Measurements from ENCODE around the gene SEPHS2. TPM values are rescaled to one million over a fixed set of nuclear protein-coding genes. Genes with fewer than 3 reads are reported as not detected.
A peak's percentile ranks its signal among the peaks of the same experiment; 100 is the strongest.

The SEPHS2 gene, protein sequence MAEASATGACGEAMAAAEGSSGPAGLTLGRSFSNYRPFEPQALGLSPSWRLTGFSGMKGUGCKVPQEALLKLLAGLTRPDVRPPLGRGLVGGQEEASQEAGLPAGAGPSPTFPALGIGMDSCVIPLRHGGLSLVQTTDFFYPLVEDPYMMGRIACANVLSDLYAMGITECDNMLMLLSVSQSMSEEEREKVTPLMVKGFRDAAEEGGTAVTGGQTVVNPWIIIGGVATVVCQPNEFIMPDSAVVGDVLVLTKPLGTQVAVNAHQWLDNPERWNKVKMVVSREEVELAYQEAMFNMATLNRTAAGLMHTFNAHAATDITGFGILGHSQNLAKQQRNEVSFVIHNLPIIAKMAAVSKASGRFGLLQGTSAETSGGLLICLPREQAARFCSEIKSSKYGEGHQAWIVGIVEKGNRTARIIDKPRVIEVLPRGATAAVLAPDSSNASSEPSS
- 10 to 100 TPM; 37.8 to 56.0 TPM for total RNA-seq

- H3K27ac Mint-ChIP-seq: peak within 1 kb of the TSS; percentile 93
- POLR2A ChIA-PET: interaction anchor here (0.8 to 1.0 kb wide), 2 partner anchors 28 to 153 kb away, joined by 3 read pairs; no protein-coding TSS in a partner anchor
- intact Hi-C loops (cut with DNase I, micrococcal nuclease): loop anchor here (1.0 kb wide), 2 partner anchors 15 to 27 kb away; partner anchors contain the start of genes DCTPP1 (in 2 of the 2) and ITGAL (in 2 of the 2)
Measured at GRCh38 chr16:30445408-30446202, at the start of gene SEPHS2. Gene SEPHS2 (minus strand): TSS chr16:30445874. CDS start chr16:30445727, 147 bp downstream.

GRCh38 chr16:30494709-30495108 is 49.0 kb upstream of the SEPHS2 start:
- ATAC-seq: no peak
- peak overlapping the region; percentile 4 for H3K27ac Mint-ChIP-seq
- no peak overlapping the region for H3K4me3 Mint-ChIP-seq
- POLR2A ChIA-PET: no interaction called here
- no peaks in the 10 kb centered on the region for H3K27me3 Mint-ChIP-seq
- H3K36me3 Mint-ChIP-seq (ENCODE audit: low read depth): peaks cover 53% of the 10 kb centered on the region
- no peaks in the 10 kb centered on the region for H3K9me3 Mint-ChIP-seq (ENCODE audit: low read depth)
- no peak for DNase-seq
- intact Hi-C loops (cut with DNase I, micrococcal nuclease): loop anchor here in 1 of 2 experiments (5.0 kb wide), 3 partner anchors 38 to 62 kb away; partner anchors contain the start of genes DCTPP1 and ZNF747
- peaks cover 16% of the 10 kb centered on the region for H3K4me1 Mint-ChIP-seq
- CTCF ChIA-PET: interaction anchor here (1.6 to 1.9 kb wide), 2 partner anchors 65 to 121 kb away, joined by 4 to 5 read pairs; partner anchors contain the start of gene DCTPP1

More at GRCh38 chr16:30445408-30446202, at the start of gene SEPHS2:
- H3K36me3 Mint-ChIP-seq (ENCODE audit: low read depth): peaks cover 23% of the 10 kb centered on the region
- peak within 1 kb of the TSS; percentile 86 for H3K4me3 Mint-ChIP-seq
- H3K9me3 Mint-ChIP-seq (ENCODE audit: low read depth): peaks cover 2% of the 10 kb centered on the region
- ATAC-seq: peak; percentile 98
- H3K4me1 Mint-ChIP-seq: peaks cover 35% of the 10 kb centered on the region
- CTCF ChIA-PET: interaction anchor here (0.6 to 3.4 kb wide), 10 partner anchors 12 to 205 kb away, joined by 3 to 21 read pairs (median 4); partner anchors contain the start of genes DCTPP1, PRR14, ZNF689 and ZNF747
- DNase-seq: peak; percentile 98
- H3K27me3 Mint-ChIP-seq: no peaks in the 10 kb centered on the region

- CTCF ChIA-PET: no interaction called here
- DNase-seq (no peak), ATAC-seq (no peak)
- H3K4me1 Mint-ChIP-seq: peaks cover 17% of the 10 kb centered on the region
- POLR2A ChIA-PET: no interaction called here
- H3K4me3 Mint-ChIP-seq: no peak overlapping the region
- no peaks in the 10 kb centered on the region for H3K27me3 Mint-ChIP-seq
- peaks cover 56% of the 10 kb centered on the region for H3K36me3 Mint-ChIP-seq (ENCODE audit: low read depth)
- no peaks in the 10 kb centered on the region for H3K9me3 Mint-ChIP-seq (ENCODE audit: low read depth)
- intact Hi-C loops (cut with DNase I, micrococcal nuclease): loop anchor here in 1 of 2 experiments (5.0 kb wide), 3 partner anchors 38 to 62 kb away; partner anchors contain the start of genes DCTPP1 and ZNF747
- H3K27ac Mint-ChIP-seq: peak overlapping the region; percentile 4
Measured at GRCh38 chr16:30493941-30494488, 48.3 kb upstream of the SEPHS2 start.

- peak overlapping the region; percentile 66 for H3K27ac Mint-ChIP-seq
- intact Hi-C loops (cut with DNase I, micrococcal nuclease): loop anchor here (1.0 to 5.0 kb wide), 4 partner anchors 40 to 60 kb away; partner anchors contain the start of genes DCTPP1 (in 1 of the 2) and ZNF747 (in 1 of the 2)
- ATAC-seq (peak; percentile 65), DNase-seq (peak; percentile 24)
- ChIA-PET POLR2A (interaction anchor here (0.6 kb wide), 1 partner anchor 30 kb away, joined by 3 read pairs; no protein-coding TSS in a partner anchor), CTCF (interaction anchor here (2.1 kb wide), 1 partner anchor 62 kb away, joined by 13 read pairs; the partner anchor contains the start of gene DCTPP1)
- peaks cover 25% of the 10 kb centered on the region for H3K4me1 Mint-ChIP-seq
- no peak overlapping the region for H3K4me3 Mint-ChIP-seq
- H3K9me3 Mint-ChIP-seq (ENCODE audit: low read depth): no peaks in the 10 kb centered on the region
- no peaks in the 10 kb centered on the region for H3K27me3 Mint-ChIP-seq
- H3K36me3 Mint-ChIP-seq (ENCODE audit: low read depth): peaks cover 65% of the 10 kb centered on the region
Measured at GRCh38 chr16:30491744-30492308, 46.2 kb upstream of the SEPHS2 start.

- H3K9me3 Mint-ChIP-seq (ENCODE audit: low read depth): no peaks in the 10 kb centered on the region
- ChIA-PET POLR2A (interaction anchor here (0.6 to 1.3 kb wide), 3 partner anchors 19 to 34 kb away, joined by 3 to 4 read pairs (median 3); partner anchors contain the start of gene ITGAL), CTCF (interaction anchor here (0.7 to 2.1 kb wide), 2 partner anchors 33 to 61 kb away, joined by 3 to 13 read pairs; partner anchors contain the start of gene DCTPP1)
- H3K27me3 Mint-ChIP-seq: no peaks in the 10 kb centered on the region
- H3K36me3 Mint-ChIP-seq (ENCODE audit: low read depth): peaks cover 67% of the 10 kb centered on the region
- intact Hi-C loops (cut with DNase I, micrococcal nuclease): loop anchor here (1.0 to 5.0 kb wide), 4 partner anchors 39 to 59 kb away; partner anchors contain the start of genes DCTPP1 (in 1 of the 2) and ZNF747 (in 1 of the 2)
- peak overlapping the region; percentile 9 for H3K27ac Mint-ChIP-seq
- no peak overlapping the region for H3K4me3 Mint-ChIP-seq
- peaks cover 29% of the 10 kb centered on the region for H3K4me1 Mint-ChIP-seq
- DNase-seq (no peak), ATAC-seq (no peak)
Measured at GRCh38 chr16:30491229-30491628, 45.6 kb upstream of the SEPHS2 start.

- intact Hi-C loops (cut with DNase I, micrococcal nuclease): loop anchor here in 1 of 2 experiments (5.0 kb wide), 3 partner anchors 38 to 58 kb away; partner anchors contain the start of genes DCTPP1 and ZNF747
Measured at GRCh38 chr16:30490210-30490609, 44.5 kb upstream of the SEPHS2 start.

GRCh38 chr16:30488764-30489605 is 43.3 kb upstream of the SEPHS2 start:
- peaks cover 34% of the 10 kb centered on the region for H3K4me1 Mint-ChIP-seq
- H3K9me3 Mint-ChIP-seq (ENCODE audit: low read depth): no peaks in the 10 kb centered on the region
- peak overlapping the region; percentile 55 for H3K27ac Mint-ChIP-seq
- H3K36me3 Mint-ChIP-seq (ENCODE audit: low read depth): peaks cover 67% of the 10 kb centered on the region
- ATAC-seq: no peak
- H3K4me3 Mint-ChIP-seq: no peak overlapping the region
- CTCF ChIA-PET: interaction anchor here (0.7 to 1.6 kb wide), 3 partner anchors 16 to 109 kb away, joined by 3 to 4 read pairs (median 4); partner anchors contain the start of gene ZNF747
- POLR2A ChIA-PET: interaction anchor here (0.6 to 1.5 kb wide), 5 partner anchors 9 to 59 kb away, joined by 3 to 6 read pairs (median 4); partner anchors contain the start of genes DCTPP1 and ITGAL
- DNase-seq: no peak
- intact Hi-C loops (cut with DNase I, micrococcal nuclease): loop anchor here in 1 of 2 experiments (2.0 kb wide), 1 partner anchor 16 kb away; the partner anchor contains the start of gene ITGAL
- no peaks in the 10 kb centered on the region for H3K27me3 Mint-ChIP-seq

More at GRCh38 chr16:30490210-30490609, 44.5 kb upstream of the SEPHS2 start:
- ATAC-seq (no peak), DNase-seq (no peak)
- Mint-ChIP-seq H3K9me3 (ENCODE audit: low read depth) (no peaks in the 10 kb centered on the region), H3K27ac (no peak overlapping the region), H3K4me1 (peaks cover 31% of the 10 kb centered on the region), H3K4me3 (no peak overlapping the region), H3K36me3 (ENCODE audit: low read depth) (peaks cover 69% of the 10 kb centered on the region), H3K27me3 (no peaks in the 10 kb centered on the region)
- ChIA-PET POLR2A (interaction anchor here (0.6 to 1.3 kb wide), 4 partner anchors 18 to 144 kb away, joined by 3 to 4 read pairs (median 3); partner anchors contain the start of gene ITGAL), CTCF (interaction anchor here (0.6 to 2.1 kb wide), 2 partner anchors 60 to 239 kb away, joined by 3 to 13 read pairs; partner anchors contain the start of gene DCTPP1)

DNA sequence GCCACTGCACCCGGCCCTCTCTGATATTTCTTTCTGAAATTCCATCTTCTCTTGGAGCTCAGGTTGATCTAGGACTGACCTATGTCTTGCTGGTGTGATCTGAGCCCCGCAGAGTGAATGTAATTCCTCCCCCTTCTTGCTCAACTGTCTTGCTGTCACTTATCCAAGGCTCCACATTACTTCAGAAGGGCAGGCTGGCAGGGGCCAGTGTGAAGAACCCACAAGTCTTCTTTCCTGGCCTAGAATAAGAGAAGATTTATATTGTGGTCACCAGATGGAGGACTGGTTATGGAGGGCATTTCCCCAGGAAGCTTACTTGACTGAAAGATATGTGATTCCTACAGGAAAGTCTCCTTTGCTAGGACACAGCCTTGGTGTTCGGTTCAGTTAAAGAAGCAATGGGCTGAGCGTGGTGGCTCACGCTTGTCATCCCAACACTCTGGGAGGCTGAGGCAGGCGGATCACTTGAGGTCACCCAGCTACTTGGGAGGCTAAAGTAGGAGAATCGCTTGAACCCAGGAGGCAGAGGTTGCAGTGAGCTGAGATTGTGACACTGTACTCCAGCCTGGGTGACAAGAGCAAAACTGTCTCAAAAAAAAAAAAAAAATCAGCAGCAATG is 40.3 kb upstream of the SEPHS2 start:
- peaks cover 38% of the 10 kb centered on the region for H3K4me1 Mint-ChIP-seq
- ChIA-PET POLR2A (interaction anchor here (0.6 kb wide), 1 partner anchor 10 kb away, joined by 3 read pairs; no protein-coding TSS in a partner anchor), CTCF (interaction anchor here (0.6 to 1.7 kb wide), 5 partner anchors 26 to 151 kb away, joined by 3 to 7 read pairs (median 3); partner anchors contain the start of gene ZNF747)
- H3K27ac Mint-ChIP-seq: peak overlapping the region; percentile 15
- H3K36me3 Mint-ChIP-seq (ENCODE audit: low read depth): peaks cover 70% of the 10 kb centered on the region
- no peak for DNase-seq
- no peaks in the 10 kb centered on the region for H3K9me3 Mint-ChIP-seq (ENCODE audit: low read depth)
- intact Hi-C loops (cut with DNase I, micrococcal nuclease): no loop called here
- no peak for ATAC-seq
- H3K4me3 Mint-ChIP-seq: no peak overlapping the region
- H3K27me3 Mint-ChIP-seq: no peaks in the 10 kb centered on the region

DNA sequence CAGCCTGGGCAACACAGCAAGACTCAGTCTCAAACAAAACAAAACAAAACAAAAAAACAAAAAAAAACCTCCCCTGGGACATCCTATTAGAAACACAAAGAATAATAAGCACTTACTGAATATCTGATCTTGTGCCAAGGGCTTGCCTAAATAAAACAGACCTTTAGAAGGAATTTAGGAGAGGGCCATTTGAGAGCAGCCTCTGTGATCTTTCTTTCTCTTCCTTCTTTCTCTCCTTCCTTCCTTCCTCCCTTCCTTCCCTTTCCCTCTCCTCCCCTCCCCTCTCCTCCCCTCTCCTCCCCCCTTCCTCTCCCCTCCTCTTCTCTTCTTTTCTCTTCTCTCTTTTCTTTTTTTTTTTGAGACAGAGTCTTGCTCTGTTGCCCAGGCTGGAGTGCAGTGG is 39.2 kb upstream of the SEPHS2 start:
- intact Hi-C loops (cut with DNase I, micrococcal nuclease): no loop called here
- ChIA-PET POLR2A (no interaction called here), CTCF (interaction anchor here (0.6 to 1.4 kb wide), 2 partner anchors 36 to 129 kb away, joined by 3 read pairs; no protein-coding TSS in a partner anchor)
- no peaks in the 10 kb centered on the region for H3K27me3 Mint-ChIP-seq
- no peaks in the 10 kb centered on the region for H3K9me3 Mint-ChIP-seq (ENCODE audit: low read depth)
- no peak overlapping the region for H3K27ac Mint-ChIP-seq
- H3K36me3 Mint-ChIP-seq (ENCODE audit: low read depth): peaks cover 68% of the 10 kb centered on the region
- ATAC-seq: no peak
- H3K4me1 Mint-ChIP-seq: peaks cover 39% of the 10 kb centered on the region
- DNase-seq: no peak
- H3K4me3 Mint-ChIP-seq: no peak overlapping the region
